GM21786 (cell line): Measurements from ENCODE around the gene RCN2.

Source experiments
- ATAC-seq: cut with Tn5 transposase; IDR thresholded peaks from one replicate; pipeline ENCODE4 v1.9.1; 2021; ENCODE audit not compliant: unreplicated experiment

RCN2 gene

GRCh38 chr15:76972389-76973361 is 41.1 kb downstream of the RCN2 start:
- ATAC-seq = no peak

DNA sequence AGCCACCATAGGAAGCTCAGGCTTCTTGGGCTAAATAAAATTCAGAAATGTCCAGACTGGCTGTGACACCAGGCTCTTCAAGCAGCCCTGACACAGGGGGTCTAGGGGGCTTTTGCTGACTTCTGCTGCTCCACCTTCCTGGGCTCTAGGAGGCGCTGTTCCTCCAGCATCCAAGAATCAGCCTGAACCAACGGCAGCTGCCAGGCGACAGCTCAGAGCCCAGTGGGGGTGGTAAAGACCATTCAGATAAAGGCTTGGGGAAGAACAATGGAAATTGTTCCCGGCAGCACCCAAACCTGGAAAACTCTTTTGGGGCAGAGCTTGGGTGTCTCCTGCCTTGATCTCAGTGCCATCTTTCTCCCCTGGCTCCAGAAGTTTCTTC is 41.8 kb downstream of the RCN2 start:
- ATAC-seq = no peak

DNA sequence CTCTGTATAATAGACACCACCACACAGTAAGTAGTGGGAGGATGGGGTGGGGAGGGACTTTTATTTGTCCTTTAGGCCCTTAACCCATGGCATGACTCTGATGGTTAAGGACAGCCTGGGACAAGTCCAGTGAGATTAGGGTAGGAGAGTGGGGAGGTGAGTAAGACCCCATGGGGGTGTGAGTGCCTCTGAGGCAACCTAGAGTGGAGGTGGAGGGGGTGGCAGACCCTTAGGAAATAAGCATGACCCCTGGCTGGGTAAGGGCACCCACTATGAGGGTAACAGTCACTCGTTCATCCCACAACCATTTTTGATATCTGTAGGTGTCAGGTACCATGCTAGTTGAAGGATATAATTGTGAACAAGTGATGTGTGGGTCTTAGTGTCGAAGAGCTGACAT is 42.4 kb downstream of the RCN2 start:
- ATAC-seq = no peak

- ATAC-seq = no peak
Measured at GRCh38 chr15:76974456-76975036, 43.0 kb downstream of the RCN2 start.

DNA sequence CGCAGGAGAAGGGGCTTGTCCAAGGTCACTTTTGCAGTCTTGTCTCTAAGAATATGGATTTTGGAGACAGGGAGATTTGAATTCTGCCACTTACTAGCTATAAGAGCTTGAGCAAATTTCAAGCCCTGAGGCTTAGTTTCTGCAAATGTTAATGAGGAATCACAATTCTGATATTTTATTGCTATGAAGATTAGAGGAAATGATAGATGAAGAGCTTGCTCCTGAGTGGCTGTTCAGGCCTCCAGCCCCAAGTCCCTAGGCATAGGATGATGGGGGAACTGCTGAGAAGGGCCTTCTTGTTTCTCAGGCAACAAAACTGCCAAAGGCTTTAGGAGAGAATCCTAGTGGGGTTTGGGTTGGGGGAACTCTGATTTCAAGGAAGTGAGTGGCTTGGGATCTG is 44.6 kb downstream of the RCN2 start:
- ATAC-seq = no peak

GRCh38 chr15:76976572-76977270 is 45.2 kb downstream of the RCN2 start:
- ATAC-seq = no peak

DNA sequence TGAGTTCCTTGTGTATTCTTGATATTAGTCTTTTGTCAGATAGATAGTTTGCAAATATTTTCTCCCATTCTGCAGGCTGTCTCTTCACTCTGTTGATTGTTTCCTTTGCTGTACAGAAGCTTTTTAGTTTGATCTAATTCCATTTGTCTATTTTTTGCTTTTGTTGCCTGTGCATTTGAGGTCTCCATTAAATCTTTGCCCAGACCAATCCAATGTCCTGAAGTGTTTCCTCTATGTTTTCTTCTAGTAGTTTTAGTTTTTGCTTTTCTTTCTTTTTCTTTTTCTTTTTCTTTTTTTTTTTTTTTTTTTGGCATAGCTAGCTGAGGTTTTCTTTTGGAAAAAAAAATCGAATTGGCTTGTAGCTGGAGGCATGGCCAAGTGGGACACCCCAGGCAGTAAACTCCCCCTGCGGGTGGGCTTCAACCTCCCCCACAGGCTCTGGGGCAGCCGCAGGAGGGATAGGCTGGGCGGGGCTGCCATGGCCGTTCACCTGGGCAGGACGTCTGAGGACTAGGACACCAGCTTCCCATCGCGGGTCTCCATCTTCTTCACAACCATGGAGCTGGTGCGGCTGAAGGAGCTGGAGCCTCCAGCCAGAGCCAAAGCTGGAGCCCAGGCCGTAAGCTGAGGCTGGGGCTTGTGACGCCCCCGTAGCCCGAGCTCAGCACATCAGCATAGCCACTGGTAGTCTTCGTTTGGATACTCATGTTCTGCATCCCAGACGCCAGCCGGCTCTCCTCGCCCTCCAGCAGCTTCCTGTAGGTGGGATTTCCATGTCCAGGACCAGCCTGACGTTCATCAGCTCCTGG is 47.2 kb downstream of the RCN2 start:
- ATAC-seq = no peak

DNA sequence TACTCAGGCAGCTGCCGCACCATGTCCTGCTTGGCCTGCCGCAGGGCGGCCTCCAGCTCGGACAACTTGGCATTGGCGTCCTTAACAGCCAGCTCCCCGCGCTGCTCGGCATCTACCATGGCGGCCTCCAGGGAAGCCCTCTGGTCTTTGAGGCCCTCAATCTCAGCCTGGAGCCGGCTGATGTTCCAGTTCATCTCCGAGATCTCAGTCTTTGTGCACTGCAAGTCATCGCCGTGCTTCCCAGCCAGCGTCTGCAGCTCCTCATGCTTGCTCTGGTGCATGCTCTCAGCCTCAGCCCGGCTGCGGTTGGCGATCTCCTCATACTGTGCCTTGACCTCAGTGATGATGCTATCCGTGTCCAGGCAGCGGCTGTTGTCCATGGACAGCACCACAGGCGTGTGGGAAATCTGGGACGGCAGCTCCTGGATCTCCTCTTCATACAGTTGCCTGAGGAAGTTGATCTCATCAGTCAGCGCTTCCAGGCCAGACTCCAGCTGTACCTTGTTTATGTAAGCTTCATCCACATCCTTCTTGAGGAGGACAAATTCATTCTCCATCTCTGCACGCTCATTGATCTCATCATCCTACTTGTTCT is 47.9 kb downstream of the RCN2 start:
- ATAC-seq = no peak

DNA sequence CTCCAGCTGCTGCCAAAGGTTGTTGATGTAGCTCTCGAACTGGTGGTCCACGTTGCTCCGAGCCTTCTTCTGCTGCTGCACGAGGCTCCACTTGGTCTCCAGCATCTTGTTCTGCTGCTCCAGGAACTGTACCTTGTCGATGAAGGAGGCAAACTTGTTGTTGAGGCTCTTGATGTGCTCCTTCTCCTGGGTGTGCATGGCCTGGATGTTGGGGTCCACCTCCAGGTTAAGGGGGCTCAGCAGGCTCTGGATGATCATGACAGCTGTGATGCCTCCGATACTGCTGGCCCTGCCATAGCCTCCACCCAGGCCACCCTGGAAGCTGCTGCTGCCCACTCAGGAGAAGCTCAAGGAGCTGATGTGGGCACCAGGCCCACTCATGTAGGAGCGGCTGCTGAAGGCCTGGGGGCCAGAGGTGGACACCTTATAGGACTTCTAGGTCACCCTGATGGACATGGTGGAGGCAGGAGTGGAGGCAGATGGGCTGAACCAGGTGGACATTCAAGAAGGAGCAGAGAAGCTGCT is 48.5 kb downstream of the RCN2 start:
- ATAC-seq = no peak

DNA sequence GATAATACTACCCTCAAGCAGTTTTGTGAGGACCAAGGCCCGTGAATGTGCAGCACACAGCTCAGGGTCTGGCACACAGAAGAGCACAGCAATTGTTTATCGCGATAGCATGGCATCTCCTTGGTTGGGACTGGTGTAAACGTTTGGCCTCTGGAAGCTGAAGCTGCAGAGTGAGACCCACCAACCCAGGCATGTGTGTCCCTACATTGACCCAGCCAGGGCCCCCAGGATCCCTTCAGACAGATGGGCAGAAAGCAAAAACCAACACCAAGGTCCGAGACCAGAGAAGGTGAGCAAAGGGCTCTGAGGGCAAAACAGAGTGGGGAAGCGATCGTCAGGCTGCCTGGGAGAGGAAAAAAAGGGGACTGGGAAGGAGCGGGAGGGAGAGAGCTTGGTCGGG is 50.8 kb downstream of the RCN2 start:
- ATAC-seq = no peak

DNA sequence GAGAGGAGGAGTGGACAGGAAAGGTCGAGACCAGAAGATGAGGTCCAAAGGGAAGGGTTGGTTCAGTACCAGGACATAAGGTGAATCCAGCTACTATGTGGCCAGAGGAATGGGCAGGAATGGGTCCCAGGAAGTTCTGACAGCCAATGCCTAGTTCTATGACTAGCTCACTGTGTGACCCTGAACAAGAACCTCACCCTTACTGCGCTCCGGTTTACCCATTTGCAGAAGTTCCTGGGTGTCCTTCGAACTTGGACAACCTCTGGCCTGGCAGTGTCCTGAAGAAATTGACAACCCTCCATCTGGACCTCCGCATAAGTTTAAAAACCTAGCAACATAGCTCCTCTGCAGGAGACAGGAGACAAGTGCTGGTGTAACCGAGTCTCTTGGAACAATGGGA is 51.2 kb downstream of the RCN2 start:
- no peak for ATAC-seq

- ATAC-seq = no peak
Measured at GRCh38 chr15:76983590-76984375, 52.2 kb downstream of the RCN2 start.

GRCh38 chr15:76986743-76987142 is 55.2 kb downstream of the RCN2 start:
- no peak for ATAC-seq

GRCh38 chr15:76987276-76987675 is 55.7 kb downstream of the RCN2 start:
- no peak for ATAC-seq

GRCh38 chr15:76987896-76988860 is 56.6 kb downstream of the RCN2 start:
- ATAC-seq = peak; percentile 85

- ATAC-seq = no peak
Measured at GRCh38 chr15:76988867-76989780, 57.6 kb downstream of the RCN2 start.

DNA sequence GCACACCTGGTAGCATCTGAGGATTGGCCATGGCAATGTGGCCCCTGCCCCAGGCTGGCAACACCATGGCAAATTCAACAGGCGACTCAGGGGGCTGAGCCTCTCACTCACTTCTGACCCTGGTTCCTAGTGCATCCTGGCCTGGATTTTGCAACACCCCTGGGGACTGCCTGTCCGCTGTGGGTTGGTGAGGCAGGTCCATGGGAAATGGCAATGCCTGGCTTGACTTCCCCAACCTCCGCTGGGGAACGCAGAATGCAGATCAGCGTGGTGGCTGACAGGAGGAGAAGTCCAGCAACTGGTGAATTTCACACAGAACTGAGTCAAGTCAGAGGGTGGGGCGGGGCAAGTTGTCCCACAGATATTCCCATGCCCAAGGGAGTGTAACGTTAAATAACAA is 59.5 kb downstream of the RCN2 start:
- no peak for ATAC-seq
